Stimulated activated CD4-positive, alpha-beta T cell treated with anti-CD3 and anti-CD28 coated beads, Interleukin-12 subunit alpha, Interleukin-12 subunit beta, amount 100 ng/mL, for 24 hours (primary cell): ENCODE results near the gene SIK3.
"Not testable (repeated sequence)": the region's sequence is repeated elsewhere in the genome, so short reads cannot be mapped to it uniquely, and the experiment has no call there.

Experiments used
- DNase-seq, 2 experiments: peaks; one replicate each; pipeline ENCODE4 v3.0.0-alpha.2; 2020; ENCODE audit warnings: low read depth in 2 of 2

Gene SIK3

DNA sequence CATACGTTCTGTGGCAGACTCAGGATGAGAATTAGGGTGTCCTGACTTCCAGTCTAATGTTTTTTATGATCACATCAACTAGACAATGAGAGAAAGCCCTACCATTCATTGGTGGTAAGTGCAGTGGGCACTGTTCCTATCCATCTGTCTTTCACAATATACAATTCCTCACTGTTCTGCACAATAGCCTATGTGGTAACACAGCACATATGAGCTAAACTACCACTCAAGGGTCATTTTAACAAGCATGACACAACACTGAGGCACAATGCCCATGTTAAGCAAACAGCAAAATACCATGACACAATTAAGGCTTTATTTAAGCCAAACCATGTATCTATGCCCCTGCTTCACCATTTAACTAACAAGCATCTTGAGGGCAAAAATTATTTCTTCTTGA lies 52.3 kb downstream of the SIK3 start:
- DNase-seq = no peak

GRCh38 chr11:117045196-117045595 lies 53.0 kb downstream of the SIK3 start:
- no peak for DNase-seq

DNA sequence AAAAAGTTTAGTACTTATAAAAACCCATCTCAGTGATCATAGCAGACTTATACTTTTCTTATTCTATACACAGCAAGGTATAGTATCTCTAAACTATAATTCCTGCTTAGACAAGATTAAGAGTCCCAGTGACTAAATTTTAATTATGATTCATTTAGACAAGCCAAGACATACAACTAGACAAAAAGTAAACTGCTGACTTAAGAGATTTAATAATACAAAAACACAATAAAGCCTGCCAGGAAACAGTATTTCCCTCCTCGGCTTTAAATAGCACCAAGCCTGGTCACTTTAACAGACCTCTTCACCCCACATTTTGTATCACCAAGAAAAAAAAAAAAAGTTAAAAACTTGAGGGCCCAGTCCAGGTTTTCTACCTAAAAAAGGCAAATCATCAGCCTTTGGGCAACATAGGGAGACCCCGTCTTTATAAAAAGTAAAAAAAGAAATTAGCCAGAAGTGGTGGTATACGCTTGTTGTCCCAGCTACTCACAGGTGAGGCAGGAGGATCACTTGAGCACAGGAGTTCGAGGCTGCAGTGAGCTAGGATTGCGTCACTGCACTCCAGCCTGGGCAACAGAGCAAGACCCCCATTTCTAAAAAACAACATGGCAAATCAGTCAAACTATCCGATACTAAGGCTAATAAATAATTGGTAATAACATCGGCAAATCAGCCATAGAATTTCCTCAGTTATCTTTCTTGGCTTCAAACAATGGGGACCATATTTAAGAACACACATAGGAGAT lies 53.8 kb downstream of the SIK3 start:
- DNase-seq = no peak

GRCh38 chr11:117042689-117043088 lies 55.5 kb downstream of the SIK3 start:
- no peak for DNase-seq

DNA sequence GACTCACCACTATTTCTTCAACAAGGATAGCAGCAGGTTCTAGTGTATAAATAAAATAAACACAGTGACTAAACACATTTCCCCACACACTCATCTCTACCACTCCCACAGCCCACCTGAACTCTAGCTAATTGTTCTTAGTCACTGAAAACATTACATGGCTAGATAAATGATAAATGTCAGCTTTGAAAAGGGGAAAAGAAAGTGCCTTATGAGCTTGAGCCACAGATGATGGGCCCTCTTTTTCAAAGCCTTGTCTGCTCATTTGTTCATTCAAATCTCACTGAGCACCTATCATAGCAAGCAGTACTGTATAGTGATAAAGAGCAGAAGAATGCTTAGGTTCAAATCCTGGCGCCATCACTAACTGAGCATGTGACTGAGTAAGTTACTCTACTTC lies 58.3 kb downstream of the SIK3 start:
- no peak for DNase-seq

DNA sequence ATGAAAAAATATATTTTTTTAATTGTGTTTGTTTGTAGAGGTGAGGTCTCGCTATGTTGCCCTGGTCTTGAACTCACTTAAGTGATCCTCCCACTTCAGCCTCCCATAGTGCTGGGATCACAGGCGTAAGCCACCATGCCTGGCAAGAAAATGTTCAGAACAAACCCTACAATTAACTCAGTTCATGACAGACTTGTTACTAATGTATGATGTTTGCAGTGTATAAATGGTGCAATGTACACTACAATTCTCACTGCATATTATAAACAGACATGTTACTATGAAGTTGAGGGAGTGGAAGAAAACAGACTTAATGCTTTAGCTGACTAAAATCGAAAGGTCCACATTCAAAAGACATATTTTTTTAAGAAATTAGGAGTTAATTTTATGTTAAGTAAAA lies 59.0 kb downstream of the SIK3 start:
- no peak for DNase-seq

DNA sequence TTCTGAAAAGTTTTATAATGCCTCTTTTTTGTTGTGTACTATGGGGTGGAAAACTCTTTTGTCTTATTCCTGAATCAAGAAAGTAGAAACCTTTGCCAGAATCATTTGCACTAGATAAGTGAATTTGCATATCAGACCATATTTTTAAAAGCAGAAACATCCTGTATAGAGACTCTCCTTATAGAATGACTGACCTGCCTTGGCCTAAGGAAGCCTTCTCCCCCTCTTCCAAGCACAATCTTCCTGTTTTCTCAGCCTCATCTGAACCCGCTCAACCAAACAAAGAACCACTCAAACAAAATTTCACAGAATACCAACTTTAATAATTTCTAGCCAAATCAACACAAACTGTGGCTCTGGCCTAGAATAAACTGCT lies 60.3 kb downstream of the SIK3 start:
- DNase-seq = no peak

DNA sequence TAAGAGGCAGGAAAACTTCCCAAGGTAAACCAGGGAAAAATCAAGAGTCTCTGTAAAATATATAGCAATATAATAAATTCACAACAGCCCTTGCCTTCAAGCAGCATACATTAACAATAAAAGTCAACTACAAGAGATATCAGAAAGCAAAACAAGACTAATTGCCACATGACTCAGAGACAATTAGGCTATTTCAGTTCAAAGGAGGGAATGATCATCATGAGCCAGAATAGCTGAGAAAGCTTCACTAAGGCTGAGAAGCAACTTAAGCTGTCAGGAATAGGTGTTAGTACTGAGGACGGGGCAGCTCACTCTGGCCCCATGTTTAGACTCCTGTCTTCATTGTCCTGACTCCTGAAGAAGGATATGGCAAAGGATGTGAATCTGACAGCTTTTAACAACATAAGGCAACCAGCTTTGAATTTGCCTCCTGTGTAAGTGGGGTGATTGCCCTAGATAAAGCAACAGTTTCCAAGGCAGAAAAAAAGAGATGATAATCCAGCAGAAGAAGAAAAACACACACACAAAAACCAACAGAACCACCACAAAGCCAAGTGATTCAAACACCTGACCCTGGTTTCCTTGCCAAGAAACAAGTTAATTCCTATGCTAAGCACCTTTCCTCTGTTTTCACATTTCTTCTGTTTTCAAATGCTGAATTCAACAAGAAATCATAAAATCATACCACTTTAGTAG lies 60.8 kb downstream of the SIK3 start:
- no peak for DNase-seq

- DNase-seq = no peak
These were observed 63.3 kb downstream of the SIK3 start for GRCh38 chr11:117034901-117035300.

DNA sequence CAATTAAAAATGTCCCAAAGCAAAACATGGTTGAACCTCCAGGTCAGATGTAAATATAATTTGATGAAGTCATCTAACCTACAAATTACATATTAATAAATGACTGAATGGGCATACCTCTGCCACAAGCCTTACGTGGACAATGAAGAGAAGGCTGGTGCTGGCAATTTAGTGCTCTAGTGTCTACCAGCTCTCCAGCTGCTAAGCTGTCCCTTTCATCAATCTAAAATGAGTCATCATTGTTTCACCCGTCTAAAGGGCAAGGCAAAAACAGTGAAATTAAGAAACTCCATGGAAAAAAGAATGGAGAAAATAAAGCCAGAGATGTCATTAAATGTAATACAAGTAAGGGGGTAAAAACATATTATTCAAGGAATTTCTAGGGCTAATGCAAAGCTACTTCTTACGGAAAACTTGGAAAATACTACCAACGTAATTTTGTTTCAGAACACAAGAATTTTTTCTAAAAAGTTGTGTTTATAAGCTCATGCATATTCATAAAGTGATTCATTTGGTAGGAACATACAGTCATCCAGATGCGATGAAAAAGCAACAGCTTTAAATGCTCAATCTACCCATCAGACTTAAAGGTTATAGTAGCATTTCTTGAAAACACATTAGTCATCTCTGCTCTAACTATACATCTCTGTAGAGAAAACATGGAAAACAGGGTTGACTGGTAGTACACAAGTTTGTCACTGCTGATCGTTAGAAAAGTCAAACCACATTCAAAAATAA lies 71.5 kb downstream of the SIK3 start:
- no peak for DNase-seq

GRCh38 chr11:117023707-117024106 lies 74.5 kb downstream of the SIK3 start:
- not testable (repeated sequence) for DNase-seq

DNA sequence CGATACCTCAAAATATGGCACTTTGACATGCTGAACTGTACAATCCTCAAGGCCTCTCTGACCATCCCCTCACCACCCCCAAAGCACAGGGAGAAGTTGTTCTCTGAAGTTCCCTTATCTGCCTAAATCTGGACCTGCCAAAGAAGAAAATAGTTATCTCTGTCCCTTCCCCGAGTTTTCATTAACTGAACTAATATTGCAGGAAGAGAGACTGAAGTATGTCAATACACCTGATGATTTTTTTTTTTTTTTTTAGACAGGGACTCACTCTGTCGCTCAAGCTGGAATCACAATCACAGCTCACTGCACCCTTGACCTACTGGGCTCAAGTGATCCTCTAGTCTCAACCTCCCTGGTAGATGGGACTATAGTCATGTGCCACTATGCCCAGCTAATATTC lies 75.0 kb downstream of the SIK3 start:
- no peak for DNase-seq

GRCh38 chr11:117022526-117022925 lies 75.7 kb downstream of the SIK3 start:
- no peak for DNase-seq

DNA sequence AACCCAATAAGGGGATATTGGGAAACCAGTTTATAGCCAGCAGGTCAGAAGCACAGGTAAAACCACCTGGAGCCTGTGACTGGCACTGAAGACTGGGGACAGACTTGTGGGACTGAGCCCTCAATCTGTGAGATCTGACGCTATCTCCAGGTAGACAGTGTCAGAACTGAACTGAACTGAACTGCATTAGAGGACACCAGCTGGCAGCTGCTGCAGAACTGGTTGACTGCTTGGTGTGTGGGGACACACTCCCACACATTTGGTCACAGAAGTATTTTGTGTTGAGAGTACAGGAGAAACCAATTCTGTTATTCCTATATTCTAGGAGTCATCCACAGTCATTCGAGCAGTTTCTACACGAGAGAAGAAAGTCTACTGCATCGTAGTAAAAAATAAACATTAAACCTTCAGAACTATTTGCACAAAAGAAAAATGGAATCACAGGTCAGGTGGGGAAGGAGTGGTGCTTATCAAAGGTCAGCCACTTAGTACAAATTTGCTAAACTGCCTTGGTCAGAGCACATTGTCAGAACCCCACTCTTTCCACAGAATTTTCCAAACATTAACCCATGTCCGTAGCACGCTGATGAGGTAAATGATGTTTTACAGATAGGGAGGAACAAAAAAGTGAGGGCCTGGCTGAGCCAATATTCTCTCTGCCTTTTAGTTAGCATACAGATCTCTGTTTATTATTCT lies 77.2 kb downstream of the SIK3 start:
- DNase-seq = no peak

- DNase-seq = peak in 1 of 2 experiments; percentile 32
These were observed 77.9 kb downstream of the SIK3 start for GRCh38 chr11:117020287-117020686.

DNA sequence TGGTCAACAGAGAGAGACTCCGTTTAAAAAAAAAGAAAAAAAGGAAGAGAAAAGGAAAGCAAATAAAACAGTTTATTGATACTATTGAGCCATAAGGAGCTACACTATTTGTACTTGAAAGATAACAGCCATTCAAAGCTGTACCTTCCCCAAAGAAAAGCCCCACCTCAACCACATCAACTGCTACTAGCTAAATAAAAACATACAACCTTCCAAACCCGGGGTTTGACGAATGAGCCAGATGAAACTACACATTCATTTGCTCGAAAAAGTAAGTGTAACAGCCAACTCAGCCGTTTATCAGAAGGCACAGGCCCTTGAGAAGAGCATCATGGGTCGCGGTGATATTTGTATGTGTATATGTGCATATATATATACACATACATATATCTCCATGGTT lies 78.4 kb downstream of the SIK3 start:
- DNase-seq = no peak

DNA sequence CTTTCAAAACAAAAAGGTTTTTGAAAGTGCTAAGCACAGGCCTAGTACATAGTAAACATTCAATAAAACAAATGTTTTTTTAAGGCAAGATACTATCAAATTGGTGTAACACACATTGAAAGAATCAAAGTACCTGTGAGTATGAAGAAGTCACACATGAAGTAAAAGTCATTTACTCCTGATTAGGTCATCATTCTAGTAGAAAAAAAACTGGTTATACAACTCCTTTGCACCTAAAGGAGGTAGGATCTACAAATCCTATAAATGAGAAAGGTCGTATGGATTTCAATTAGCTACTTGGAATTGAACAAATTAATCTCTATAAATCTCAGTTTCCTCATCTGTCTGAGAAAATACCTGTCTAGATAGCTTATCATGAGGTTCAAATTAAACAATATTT lies 80.8 kb downstream of the SIK3 start:
- DNase-seq = no peak

DNA sequence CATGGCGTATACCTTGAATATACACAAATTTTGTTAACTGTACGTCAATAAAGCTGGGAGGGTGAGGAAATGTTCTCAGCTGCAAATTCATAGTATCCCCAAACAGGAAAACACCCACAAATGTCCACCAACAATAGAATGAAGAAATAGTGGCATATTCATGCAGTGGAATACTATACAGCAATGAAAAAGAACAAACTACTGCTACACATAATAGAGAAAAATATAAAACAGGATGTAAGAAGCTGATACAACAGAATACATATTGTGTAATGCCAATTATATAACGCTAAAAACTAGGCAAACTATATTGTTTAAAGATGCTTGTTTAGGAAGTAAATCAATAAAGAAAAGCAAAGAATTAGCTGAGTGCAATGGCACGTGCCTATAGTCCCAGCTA lies 81.5 kb downstream of the SIK3 start:
- DNase-seq = no peak

DNA sequence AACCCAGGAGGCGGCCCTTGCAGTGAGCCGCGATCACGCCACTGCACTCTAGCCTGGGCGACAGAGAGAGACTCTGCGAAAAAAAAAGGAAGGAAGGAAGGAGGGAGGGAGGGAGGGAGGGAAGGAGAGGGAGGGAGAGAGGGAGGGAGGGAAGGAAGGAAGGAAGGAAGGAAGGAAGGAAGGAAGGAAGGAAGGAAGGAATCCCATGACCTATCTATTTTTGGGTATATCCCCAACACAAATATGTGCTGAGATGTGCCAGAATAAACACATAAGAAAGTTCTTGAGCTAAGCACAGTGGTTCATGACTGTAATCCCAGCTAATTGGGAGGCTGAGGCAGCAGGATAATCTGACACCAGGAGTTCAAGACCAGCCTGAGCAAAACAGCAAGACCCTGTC lies 82.0 kb downstream of the SIK3 start:
- no peak for DNase-seq

DNA sequence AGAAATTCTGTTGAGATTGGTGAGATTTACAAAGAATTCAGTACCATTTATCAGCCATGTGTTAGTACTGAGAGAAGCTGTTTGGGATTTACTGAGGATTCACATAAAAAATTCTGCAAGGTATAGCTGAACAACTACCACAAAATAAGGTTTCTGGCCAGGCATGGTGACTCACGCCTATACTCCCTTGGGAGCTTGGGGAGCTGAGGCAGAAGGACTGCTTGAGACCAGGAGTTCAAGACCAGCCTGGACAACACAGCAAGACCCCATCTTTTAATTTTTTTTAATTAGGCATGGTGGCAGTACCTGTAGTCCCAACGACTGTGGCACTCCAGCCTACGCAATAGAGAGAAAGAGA lies 86.7 kb downstream of the SIK3 start:
- no peak for DNase-seq

DNA sequence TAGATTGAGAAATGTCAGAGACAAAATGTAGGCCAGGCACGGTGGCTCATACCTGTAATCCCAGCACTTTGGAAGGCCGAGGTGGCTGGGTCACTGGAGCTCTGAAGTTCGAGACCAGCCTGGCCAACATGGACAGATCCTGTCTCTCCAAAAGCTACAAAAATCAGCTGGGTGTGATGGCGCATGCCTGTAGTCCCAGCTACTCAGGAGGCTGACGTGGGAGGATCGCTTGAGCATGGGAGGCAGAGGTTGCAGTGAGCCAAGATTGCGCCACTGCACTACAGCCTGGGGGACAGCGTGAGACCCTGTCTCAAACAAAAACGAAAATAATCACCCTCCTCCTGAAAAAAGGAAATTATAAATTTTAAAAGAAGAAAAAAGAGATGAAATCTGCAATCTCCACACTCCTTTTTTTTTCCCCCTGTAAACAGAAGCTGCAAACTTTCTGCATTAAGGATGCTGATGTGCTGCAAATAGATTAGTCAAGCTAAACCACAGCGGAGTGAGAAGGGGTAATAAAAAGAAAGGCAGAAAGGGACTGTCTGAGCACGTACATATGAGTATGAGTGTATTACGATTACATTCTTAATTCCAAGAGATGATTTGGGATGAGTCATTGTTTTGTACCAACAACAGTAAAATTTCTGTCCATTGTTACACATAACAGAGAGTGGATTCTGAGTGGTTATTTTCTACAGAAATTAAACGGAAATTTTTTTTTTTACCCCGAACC lies 87.3 kb downstream of the SIK3 start:
- no peak for DNase-seq
